Karpas-422 (cell line): ENCODE measurements around the gene ZIC4. TPM values are rescaled to one million over a fixed set of nuclear protein-coding genes. Genes with fewer than 3 reads are reported as not detected.

Source experiments
- DNase-seq: peaks from one replicate; pipeline ENCODE4 v3.0.0-alpha.2; 2015
- H2AFZ ChIP-seq: fragments of 200-600 bp; sonication (generic); 2 replicates; pipeline ENCODE4 v1.6.1; 2014; ENCODE audit warnings: antibody characterized with exemption, low read length, mixed read lengths
- H3K27ac ChIP-seq: fragments of 200-600 bp; sonication (generic); 2 replicates; pipeline ENCODE4 v1.5.1; 2014; ENCODE audit warnings: mild to moderate bottlenecking, low read length, moderate library complexity
- H3K27me3 ChIP-seq: fragments of 200-600 bp; sonication (generic); 2 replicates; pipeline ENCODE4 v1.6.1; 2014; ENCODE audit warnings: low read length, mixed read lengths
- H3K36me3 ChIP-seq: fragments of 200-600 bp; sonication (generic); 2 replicates; pipeline ENCODE4 v1.6.1; 2014; ENCODE audit warnings: low read length, mixed read lengths; ENCODE audit not compliant: insufficient read depth
- H3K4me1 ChIP-seq: fragments of 200-600 bp; sonication (generic); 2 replicates; pipeline ENCODE4 v1.6.1; 2014; ENCODE audit warnings: mild to moderate bottlenecking, low read length, mixed read lengths
- H3K4me2 ChIP-seq: fragments of 200-600 bp; sonication (generic); 2 replicates; pipeline ENCODE4 v1.6.1; 2014; ENCODE audit warnings: low read length, low read depth, mild to moderate bottlenecking; ENCODE audit not compliant: poor library complexity, severe bottlenecking
- H3K4me3 ChIP-seq: fragments of 200-600 bp; sonication (generic); 2 replicates; pipeline ENCODE4 v1.5.1; 2014; ENCODE audit warnings: mild to moderate bottlenecking, antibody characterized with exemption, low read length, mixed read lengths
- H3K79me2 ChIP-seq: fragments of 200-600 bp; sonication (generic); 2 replicates; pipeline ENCODE4 v1.6.1; 2014; ENCODE audit warnings: mild to moderate bottlenecking, low read length, mixed read lengths
- H3K9ac ChIP-seq: fragments of 200-600 bp; sonication (generic); 2 replicates; pipeline ENCODE4 v1.6.0; 2014; ENCODE audit warnings: low read length
- H3K9me2 ChIP-seq: fragments of 200-600 bp; sonication (generic), shearing (Covaris generic); replicated peaks from 2 replicates; pipeline ENCODE4 v1.6.0; 2014; ENCODE audit warnings: mild to moderate bottlenecking, low read length, moderate library complexity; ENCODE audit not compliant: insufficient read depth
- H3K9me3 ChIP-seq: fragments of 300-700, 200-600 bp; sonication (generic); 2 replicates; pipeline ENCODE4 v1.6.1; 2014; ENCODE audit warnings: low read length, mixed read lengths
- H4K20me1 ChIP-seq: fragments of 200-600 bp; sonication (generic); 2 replicates; pipeline ENCODE4 v1.6.1; 2014; ENCODE audit warnings: mild to moderate bottlenecking, antibody characterized with exemption, low read length, low read depth; ENCODE audit not compliant: insufficient read depth
- total RNA-seq: library from RNA; depleted of rRNA; stranded (reverse); fragments of >200 nt; shearing (Covaris generic); gene quantifications from 2 replicates; pipeline ENCODE4 v1.2.3, GENCODE V29; 2014; ENCODE audit warnings: low replicate concordance

The ZIC4 gene
- total RNA-seq, 1 experiment from 2014 or later = not detected

GRCh38 chr3:147397875-147398812, 8.2 kb downstream of the ZIC4 start:
- DNase-seq = no peak
- Histone ChIP-seq H3K4me2 (no peak overlapping the region), H3K4me3 (no peak overlapping the region), H3K9me2 (no peaks in the 10 kb centered on the region), H4K20me1 (no peaks in the 10 kb centered on the region), H3K9ac (no peak overlapping the region), H3K9me3 (peaks cover 10% of the 10 kb centered on the region), H3K27ac (no peak overlapping the region), H2AFZ (no peak overlapping the region), H3K36me3 (no peaks in the 10 kb centered on the region), H3K27me3 (no peaks in the 10 kb centered on the region), H3K4me1 (no peaks in the 10 kb centered on the region), H3K79me2 (no peaks in the 10 kb centered on the region)

- Histone ChIP-seq H3K36me3 (no peaks in the 10 kb centered on the region), H3K4me2 (no peak overlapping the region), H3K79me2 (no peaks in the 10 kb centered on the region), H3K27me3 (no peaks in the 10 kb centered on the region), H2AFZ (no peak overlapping the region), H3K9me3 (peaks cover 10% of the 10 kb centered on the region), H4K20me1 (no peaks in the 10 kb centered on the region), H3K27ac (no peak overlapping the region), H3K4me3 (no peak overlapping the region), H3K9me2 (no peaks in the 10 kb centered on the region), H3K9ac (no peak overlapping the region), H3K4me1 (no peaks in the 10 kb centered on the region)
- DNase-seq = no peak
These were observed 9.0 kb downstream of the ZIC4 start for GRCh38 chr3:147397155-147397874.

GRCh38 chr3:147396712-147397046, 9.7 kb downstream of the ZIC4 start:
- Histone ChIP-seq H3K4me2 (no peak overlapping the region), H2AFZ (no peak overlapping the region), H3K9me2 (no peaks in the 10 kb centered on the region), H3K27ac (no peak overlapping the region), H4K20me1 (no peaks in the 10 kb centered on the region), H3K27me3 (no peaks in the 10 kb centered on the region), H3K79me2 (no peaks in the 10 kb centered on the region), H3K9ac (no peak overlapping the region), H3K4me1 (no peaks in the 10 kb centered on the region), H3K9me3 (peaks cover 10% of the 10 kb centered on the region), H3K4me3 (no peak overlapping the region), H3K36me3 (no peaks in the 10 kb centered on the region)
- no peak for DNase-seq

- Histone ChIP-seq H3K27me3 (no peaks in the 10 kb centered on the region), H3K4me2 (no peak overlapping the region), H3K9me3 (peaks cover 10% of the 10 kb centered on the region), H3K36me3 (no peaks in the 10 kb centered on the region), H3K9me2 (no peaks in the 10 kb centered on the region), H3K79me2 (no peaks in the 10 kb centered on the region), H3K4me3 (no peak overlapping the region), H4K20me1 (no peaks in the 10 kb centered on the region), H3K4me1 (no peaks in the 10 kb centered on the region), H2AFZ (no peak overlapping the region), H3K27ac (no peak overlapping the region), H3K9ac (no peak overlapping the region)
- DNase-seq = no peak
These were observed 10.2 kb downstream of the ZIC4 start for GRCh38 chr3:147395899-147396711.

GRCh38 chr3:147394884-147395225, 11.5 kb downstream of the ZIC4 start:
- Histone ChIP-seq H3K4me2 (no peak overlapping the region), H3K27ac (no peak overlapping the region), H3K79me2 (no peaks in the 10 kb centered on the region), H3K27me3 (no peaks in the 10 kb centered on the region), H3K4me3 (no peak overlapping the region), H3K9me3 (peaks cover 10% of the 10 kb centered on the region), H3K36me3 (no peaks in the 10 kb centered on the region), H2AFZ (no peak overlapping the region), H4K20me1 (no peaks in the 10 kb centered on the region), H3K9ac (no peak overlapping the region), H3K4me1 (no peaks in the 10 kb centered on the region), H3K9me2 (no peaks in the 10 kb centered on the region)
- DNase-seq = no peak

GRCh38 chr3:147393943-147394883, 12.1 kb downstream of the ZIC4 start:
- H3K27me3 ChIP-seq = no peaks in the 10 kb centered on the region
- H3K27ac ChIP-seq = no peak overlapping the region
- H3K4me2 ChIP-seq = no peak overlapping the region
- no peaks in the 10 kb centered on the region for H4K20me1 ChIP-seq
- DNase-seq = no peak
- H3K79me2 ChIP-seq = no peaks in the 10 kb centered on the region
- H3K36me3 ChIP-seq = no peaks in the 10 kb centered on the region
- no peaks in the 10 kb centered on the region for H3K9me2 ChIP-seq
- H3K4me3 ChIP-seq = no peak overlapping the region
- no peak overlapping the region for H3K9ac ChIP-seq
- no peak overlapping the region for H2AFZ ChIP-seq
- peaks cover 10% of the 10 kb centered on the region for H3K9me3 ChIP-seq
- no peaks in the 10 kb centered on the region for H3K4me1 ChIP-seq

GRCh38 chr3:147393261-147393942, 12.9 kb downstream of the ZIC4 start:
- H3K79me2 ChIP-seq = no peaks in the 10 kb centered on the region
- H3K36me3 ChIP-seq = no peaks in the 10 kb centered on the region
- H3K9me3 ChIP-seq = peaks cover 10% of the 10 kb centered on the region
- H3K9ac ChIP-seq = no peak overlapping the region
- no peaks in the 10 kb centered on the region for H3K4me1 ChIP-seq
- no peak overlapping the region for H3K4me3 ChIP-seq
- DNase-seq = no peak
- H3K27me3 ChIP-seq = no peaks in the 10 kb centered on the region
- no peak overlapping the region for H3K4me2 ChIP-seq
- no peaks in the 10 kb centered on the region for H4K20me1 ChIP-seq
- H2AFZ ChIP-seq = no peak overlapping the region
- no peak overlapping the region for H3K27ac ChIP-seq
- no peaks in the 10 kb centered on the region for H3K9me2 ChIP-seq
